ENCODE measurements around the gene INTU.

- TF ChIP-seq ZNF274 (IDR thresholded peaks at IDR 0.05; ENCODE audit: low read depth, low read length) (no peak), SUZ12 (IDR thresholded peaks at IDR 0.05; ENCODE audit: extremely low read depth, insufficient read depth, insufficient read length) (no peak)
Observed at GRCh38 chr4:127748957-127749356, 116.2 kb downstream of the INTU start.
